HG03354 (cell line): ENCODE results near the gene THOC3.
"Not testable (repeated sequence)": the region's sequence is repeated elsewhere in the genome, so short reads cannot be mapped to it uniquely, and the experiment has no call there.

ENCODE experiments used
- ATAC-seq: cut with Tn5 transposase; IDR thresholded peaks from one replicate; pipeline ENCODE4 v1.9.1; 2021; ENCODE audit warnings: mild to moderate bottlenecking; ENCODE audit not compliant: unreplicated experiment, poor library complexity, severe bottlenecking

THOC3 gene

DNA sequence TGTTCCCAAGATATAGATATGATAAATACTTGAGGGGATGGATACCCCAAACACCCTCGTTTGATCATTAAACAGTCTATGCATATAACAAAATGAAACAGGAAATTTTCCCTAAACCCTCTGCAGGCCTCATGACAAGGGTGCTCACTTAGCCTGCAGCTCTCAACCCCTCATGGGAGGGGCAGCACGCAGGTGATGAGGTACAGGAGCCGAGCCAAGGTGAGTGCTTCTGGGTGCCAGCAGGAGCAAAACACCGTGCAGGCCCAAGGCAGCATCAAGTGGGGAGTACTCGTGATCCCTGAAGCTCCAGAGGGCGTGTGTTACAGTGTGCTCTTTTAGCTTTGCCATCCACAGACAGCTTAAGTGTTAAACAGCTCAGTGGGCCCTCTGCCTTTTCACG is 24.9 kb downstream of the THOC3 start:
- ATAC-seq = not testable (repeated sequence)

DNA sequence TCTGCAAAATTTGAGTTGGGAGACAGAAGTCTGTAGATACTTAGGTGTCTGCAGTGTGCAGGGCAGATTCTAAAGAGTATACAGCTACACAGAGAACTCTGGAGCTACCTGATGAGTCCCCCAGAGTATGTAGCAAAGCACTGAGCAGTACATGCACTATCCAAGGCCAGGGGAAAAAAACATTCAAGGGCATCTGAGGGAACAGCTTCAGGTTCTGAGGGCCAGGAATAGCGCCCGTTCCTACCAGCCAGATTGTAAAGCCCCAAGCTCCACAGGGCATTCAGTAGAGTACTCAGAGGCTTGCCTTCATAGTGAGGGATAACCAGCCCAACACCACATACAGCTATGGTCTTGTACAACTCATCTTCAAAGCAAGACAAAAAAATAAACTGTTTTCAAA is 27.5 kb downstream of the THOC3 start:
- not testable (repeated sequence) for ATAC-seq

GRCh38 chr5:175938489-175938888 is 29.6 kb downstream of the THOC3 start:
- not testable (repeated sequence) for ATAC-seq

DNA sequence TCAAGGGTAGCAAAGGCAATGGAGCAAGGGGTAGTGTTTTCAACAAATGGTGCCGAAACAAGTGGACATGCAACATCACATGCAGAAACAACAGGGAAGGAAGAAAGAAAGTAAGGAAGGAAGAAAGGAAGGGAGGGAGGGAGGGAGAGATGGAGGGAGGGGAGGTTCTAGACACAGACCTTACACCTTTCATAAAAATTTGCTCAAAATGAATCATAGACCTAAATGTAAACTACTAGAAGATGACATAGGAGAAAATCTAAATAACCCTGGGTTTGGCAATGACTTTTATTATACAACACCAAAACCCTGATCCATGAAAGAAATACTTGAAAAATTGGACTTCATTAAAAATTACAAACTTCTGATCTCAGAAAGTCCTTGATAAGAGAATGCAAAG is 39.4 kb downstream of the THOC3 start:
- ATAC-seq = not testable (repeated sequence)

DNA sequence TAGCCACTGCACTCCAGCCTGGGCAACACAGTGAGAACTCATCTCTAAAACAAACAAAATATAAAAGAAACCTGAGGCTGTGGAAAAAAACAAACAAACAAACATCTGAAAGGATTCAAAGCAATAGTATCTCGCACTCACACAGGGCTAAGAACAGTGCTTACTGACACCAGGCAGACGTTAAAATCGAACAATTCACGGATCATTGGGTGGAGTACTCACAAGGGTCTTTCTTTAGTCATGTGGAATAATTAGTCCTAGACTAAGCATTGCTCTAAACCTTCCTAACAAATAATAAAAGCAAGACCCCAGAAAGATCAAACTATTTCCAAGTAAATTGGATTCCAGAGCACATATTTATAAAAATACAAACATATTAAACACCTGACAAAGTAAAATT is 43.0 kb downstream of the THOC3 start:
- ATAC-seq = not testable (repeated sequence)

DNA sequence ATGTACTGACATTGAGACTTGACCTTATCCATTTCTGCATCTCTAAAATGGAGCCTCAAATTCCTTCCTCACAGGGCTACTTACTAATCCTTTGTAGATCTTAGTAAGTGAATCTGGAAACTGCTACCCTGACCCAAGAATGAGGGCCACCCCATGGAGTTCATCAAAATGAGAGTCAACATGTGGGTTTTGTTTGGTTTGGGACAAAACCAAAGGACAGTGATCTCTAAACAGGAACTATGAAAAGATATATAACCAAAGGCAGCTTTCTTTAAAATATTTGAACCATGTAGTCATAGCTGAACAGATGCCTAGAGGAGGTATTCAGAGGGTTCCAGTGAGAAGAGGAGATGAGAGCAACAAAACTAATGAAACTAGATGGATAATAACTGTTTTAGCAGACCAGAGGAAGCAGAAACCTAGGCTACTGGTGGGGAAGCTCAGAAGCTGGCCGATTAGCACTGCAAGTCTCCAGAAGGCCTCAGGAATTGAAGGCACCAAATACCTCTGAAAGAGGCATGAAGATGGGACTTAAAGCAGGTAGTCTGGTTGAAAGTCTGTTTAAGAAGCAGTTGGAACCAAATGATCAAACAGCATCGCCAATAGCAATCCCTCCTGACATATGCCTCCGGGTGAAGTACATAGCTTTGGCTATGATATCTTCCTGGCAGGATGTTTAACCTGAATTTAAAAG is 45.8 kb downstream of the THOC3 start:
- no peak for ATAC-seq

GRCh38 chr5:175921061-175921730 is 46.9 kb downstream of the THOC3 start:
- ATAC-seq = no peak

GRCh38 chr5:175920231-175920811 is 47.8 kb downstream of the THOC3 start:
- no peak for ATAC-seq

GRCh38 chr5:175915066-175916037 is 52.8 kb downstream of the THOC3 start:
- ATAC-seq = peak; percentile 59

DNA sequence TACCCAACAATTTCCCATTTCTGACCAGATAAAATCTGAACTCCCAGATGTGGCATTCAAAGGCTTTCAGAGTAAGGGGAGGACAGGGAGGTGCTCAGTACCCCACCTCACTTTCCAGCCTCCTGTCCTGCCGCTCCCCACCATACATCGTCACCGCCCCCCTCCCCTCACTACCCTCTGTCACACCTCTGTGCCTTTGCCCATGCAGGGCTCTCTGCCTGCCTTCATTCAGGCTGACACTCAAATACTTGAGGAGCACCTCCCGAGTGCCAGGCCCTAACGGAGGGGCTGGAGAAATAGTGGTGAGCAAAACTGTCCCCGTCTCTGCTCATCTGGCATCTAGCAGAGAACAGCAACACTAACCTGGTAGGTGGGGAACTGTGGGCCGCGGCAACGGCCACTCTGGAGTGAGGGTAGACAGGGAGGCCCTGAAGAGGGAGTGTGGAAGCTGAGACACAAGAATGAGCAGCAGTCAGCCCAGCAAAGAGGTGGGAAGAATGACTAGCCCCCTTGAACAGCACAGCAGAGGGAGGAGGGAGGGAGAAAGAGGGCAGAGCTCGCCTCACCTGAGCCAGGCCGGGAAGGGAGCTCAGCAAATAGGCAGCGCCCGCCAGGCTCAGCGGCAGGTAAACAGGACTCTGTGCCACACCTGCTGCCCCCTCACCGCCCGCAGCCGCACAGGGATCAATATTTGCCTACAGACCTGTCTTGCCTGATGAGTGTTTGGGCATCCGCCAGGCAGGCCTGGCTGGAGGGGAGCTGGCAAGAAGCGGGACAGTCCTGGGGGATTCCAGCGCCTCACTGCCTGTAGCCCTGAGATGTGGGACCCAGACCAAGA is 54.1 kb downstream of the THOC3 start:
- not testable (repeated sequence) for ATAC-seq

- not testable (repeated sequence) for ATAC-seq
These were observed 58.0 kb downstream of the THOC3 start for GRCh38 chr5:175910072-175910471.
